ENCODE data around the gene MVK.

The MVK gene

DNA sequence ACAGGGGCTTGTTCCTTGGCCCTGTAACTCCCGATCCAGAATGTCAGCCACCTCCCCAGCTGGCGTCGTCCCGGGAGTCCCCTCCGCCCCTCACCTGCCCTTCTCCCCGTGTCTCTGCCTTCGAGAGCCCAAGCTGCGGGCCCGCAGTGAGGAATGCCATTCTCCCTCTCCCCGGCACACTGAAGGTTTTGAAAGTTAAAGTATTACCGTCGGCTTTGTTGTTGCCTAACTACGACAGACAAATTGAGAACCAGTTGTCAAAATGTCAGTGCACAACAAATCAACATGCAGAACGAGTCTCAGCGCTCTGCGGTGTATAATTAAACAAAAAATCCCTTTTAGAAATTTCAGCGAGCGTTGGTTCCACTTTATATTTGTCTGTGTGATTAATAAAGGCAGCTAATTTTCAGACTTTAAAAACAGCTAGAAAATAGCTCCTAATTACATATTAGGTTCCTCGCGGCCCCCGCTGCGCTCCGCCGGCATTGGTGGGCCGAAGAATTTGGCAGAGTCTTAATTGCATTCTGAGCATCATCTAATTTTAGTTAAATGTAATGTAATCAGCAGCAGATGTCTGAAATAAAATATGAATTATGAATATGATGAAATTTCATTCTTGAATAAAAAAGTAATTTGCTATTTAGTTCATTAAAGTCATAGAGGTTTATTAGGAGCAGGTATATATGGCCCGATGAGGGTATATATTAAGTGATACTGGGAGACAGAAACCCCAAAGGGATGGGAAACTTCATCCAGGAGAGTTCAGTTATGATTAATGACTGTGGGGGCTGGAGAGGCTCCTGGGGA is 40.3 kb downstream of the MVK start:
- H3K4me3 ChIP-seq (ENCODE audit: low read depth, low read length), result no peak overlapping the region
- DNase-seq (ENCODE audit: low read depth), result no peak
- TF ChIP-seq, protein P1, sequence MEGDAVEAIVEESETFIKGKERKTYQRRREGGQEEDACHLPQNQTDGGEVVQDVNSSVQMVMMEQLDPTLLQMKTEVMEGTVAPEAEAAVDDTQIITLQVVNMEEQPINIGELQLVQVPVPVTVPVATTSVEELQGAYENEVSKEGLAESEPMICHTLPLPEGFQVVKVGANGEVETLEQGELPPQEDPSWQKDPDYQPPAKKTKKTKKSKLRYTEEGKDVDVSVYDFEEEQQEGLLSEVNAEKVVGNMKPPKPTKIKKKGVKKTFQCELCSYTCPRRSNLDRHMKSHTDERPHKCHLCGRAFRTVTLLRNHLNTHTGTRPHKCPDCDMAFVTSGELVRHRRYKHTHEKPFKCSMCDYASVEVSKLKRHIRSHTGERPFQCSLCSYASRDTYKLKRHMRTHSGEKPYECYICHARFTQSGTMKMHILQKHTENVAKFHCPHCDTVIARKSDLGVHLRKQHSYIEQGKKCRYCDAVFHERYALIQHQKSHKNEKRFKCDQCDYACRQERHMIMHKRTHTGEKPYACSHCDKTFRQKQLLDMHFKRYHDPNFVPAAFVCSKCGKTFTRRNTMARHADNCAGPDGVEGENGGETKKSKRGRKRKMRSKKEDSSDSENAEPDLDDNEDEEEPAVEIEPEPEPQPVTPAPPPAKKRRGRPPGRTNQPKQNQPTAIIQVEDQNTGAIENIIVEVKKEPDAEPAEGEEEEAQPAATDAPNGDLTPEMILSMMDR (IDR thresholded peaks at IDR 0.05; ENCODE audit: control insufficient read depth, extremely low read depth, insufficient read depth), result no peak

DNA sequence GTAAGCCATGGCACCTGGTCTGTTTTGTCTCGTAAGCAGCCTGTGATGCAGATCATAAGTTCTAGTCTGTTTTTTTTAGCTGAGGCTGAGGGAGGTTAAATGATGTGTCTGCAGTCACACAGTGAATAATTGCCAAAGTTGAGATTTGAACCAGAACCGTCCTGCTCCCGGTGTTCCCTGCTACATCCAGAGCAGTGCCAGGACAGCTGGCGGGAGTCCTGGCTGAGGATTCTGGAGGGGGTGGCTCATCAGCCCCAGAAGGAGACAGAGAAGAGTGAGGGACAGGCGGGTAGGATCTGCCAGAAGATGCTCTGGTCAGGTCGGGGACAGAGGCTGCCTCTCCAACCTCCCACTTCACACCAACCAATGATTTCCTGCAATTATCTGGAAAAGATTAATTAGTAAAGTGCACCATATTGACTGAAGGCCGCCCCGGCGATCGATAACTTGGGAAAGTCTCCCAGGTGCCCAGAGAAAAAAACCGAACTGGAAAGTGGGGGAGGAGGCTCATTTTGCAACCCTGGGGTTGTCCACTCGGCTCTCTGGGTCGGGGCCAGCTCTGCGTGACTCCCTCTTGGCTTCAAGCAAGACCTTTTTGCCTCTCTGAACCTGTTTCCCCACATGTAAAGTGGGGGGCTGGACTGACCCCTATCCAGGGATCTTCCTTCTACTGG is 42.1 kb downstream of the MVK start:
- DNase-seq (ENCODE audit: low read depth), result no peak
- TF ChIP-seq, protein P1 (IDR thresholded peaks at IDR 0.05; ENCODE audit: control insufficient read depth, extremely low read depth, insufficient read depth), result no peak
- no peak overlapping the region for H3K4me3 ChIP-seq (ENCODE audit: low read depth, low read length)

DNA sequence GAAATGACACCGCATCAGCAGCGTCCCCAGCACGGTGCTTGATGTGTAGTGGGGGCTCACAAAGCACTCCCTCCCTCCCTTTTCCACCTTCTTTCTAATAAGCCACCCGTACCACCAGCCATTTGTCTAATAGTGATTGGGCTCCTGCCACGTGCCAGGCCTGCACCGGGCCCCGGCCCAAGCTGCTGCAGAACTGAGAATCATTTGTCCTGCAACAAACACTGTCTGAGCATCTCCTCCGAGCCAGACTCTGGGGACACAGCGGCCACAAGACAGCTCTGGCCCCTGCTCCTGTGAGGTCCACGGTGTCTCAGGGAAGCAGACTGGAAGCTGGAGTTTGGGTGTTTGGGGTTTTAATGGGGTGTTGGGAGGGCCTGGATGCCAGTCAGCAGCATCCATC is 43.9 kb downstream of the MVK start:
- H3K4me3 ChIP-seq (ENCODE audit: low read depth, low read length), result no peak overlapping the region
- TF ChIP-seq, protein P1 (IDR thresholded peaks at IDR 0.05; ENCODE audit: control insufficient read depth, extremely low read depth, insufficient read depth), result no peak
- no peak for DNase-seq (ENCODE audit: low read depth)

DNA sequence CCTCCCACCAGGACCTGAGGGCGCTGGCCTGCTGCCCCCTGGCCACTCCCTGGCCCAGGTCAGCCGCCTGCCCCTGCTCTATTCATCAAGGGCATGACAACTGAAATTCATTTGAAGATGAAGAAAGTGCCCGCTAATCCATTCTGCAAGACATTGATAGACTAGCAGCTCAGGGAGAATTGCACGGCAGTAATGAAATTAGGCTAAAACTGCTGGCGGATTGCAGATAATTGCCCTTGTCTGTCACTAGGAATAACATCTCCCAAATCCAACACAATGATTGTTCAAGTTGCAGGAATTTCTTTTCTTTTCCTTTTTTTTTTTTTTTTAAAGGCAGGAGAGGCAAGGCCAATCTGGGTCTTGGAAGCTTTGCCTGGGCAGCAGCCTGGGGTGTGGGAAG is 44.5 kb downstream of the MVK start:
- TF ChIP-seq, protein P1 (IDR thresholded peaks at IDR 0.05; ENCODE audit: control insufficient read depth, extremely low read depth, insufficient read depth), result no peak
- H3K4me3 ChIP-seq (ENCODE audit: low read depth, low read length), result no peak overlapping the region
- DNase-seq (ENCODE audit: low read depth), result no peak

DNA sequence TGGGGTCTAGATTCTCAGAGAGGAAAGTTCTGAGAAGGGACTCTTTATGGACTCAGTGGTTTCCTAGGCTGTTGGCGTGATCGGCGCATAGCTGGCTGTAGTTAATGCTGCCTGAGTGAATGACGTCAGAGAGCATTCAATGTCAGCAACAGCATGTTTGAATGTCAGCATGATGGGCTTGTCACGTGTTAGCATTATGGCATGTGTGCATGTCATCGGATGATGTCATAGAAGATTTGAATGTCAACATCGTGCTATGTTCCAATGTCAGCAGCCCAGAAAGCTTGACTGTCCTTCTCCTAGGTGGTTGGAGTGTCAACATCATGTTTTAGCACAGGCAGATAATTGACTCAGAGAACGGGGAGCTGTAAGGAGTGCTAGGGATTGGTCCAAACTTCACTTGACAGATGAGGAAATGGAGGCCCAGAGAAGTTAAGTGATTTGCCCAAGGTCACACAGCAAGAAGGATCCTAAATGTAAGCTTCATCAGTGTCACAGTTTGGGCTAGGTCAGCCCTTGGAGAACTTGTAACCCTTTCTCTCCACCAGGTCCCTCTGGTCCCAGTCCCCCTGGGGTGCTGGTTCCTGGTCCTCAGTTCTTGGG is 45.5 kb downstream of the MVK start:
- TF ChIP-seq, protein P1 (IDR thresholded peaks at IDR 0.05; ENCODE audit: control insufficient read depth, extremely low read depth, insufficient read depth), result no peak
- H3K4me3 ChIP-seq (ENCODE audit: low read depth, low read length), result no peak overlapping the region
- no peak for DNase-seq (ENCODE audit: low read depth)

DNA sequence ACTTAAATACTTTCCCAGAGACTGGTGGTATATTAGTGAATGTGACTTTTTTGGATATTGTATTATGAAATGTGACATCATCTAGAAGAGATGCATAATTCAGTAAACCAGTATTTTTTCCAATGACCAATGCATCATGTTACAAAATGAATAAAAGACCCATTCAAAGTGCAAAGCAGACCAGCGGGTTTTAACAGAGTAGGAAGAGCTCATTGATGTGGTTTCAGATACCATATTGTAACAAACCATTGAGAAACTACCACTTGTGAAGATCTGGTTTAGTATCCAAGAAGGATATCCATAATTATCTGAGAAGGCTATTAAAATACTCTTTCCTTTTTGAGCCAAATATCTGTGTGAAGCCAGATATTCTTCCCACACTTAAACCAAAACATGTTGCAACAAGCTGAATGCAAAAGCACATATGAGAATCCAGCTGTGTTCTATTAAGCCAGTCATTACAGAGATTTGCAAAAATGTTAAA is 47.7 kb downstream of the MVK start:
- H3K4me3 ChIP-seq (ENCODE audit: low read depth, low read length), result no peak overlapping the region
- DNase-seq (ENCODE audit: low read depth), result no peak
- TF ChIP-seq, protein P1 (IDR thresholded peaks at IDR 0.05; ENCODE audit: control insufficient read depth, extremely low read depth, insufficient read depth), result no peak
